ENCODE data around the gene PROSER1. TPM values are rescaled to one million over a fixed set of nuclear protein-coding genes. Genes with fewer than 3 reads are reported as not detected.

The PROSER1 gene
- total RNA-seq, 4 donors from 2014 or later: 8.8 to 17.5 (median 14.9) TPM

DNA sequence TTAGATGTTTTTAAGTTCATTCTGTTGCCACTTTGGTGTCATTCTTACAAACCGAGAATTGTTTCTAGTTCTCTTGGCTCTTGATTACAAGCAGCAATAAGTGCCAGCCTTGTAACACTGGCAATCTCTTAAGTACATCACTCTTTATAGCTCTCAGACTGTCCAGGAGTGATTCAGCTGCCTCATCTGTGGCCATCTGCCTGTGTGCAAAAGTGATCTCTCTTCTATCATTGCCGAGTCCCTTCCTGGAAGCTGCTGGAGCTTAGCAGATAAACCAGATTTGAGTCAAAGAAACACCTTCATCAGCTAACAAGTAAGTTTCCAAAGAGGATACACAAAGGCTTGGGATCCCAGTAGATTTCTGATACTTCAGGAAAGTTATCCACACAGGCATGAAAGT, 70.4 kb downstream of the PROSER1 start:
- no peaks in the 10 kb centered on the region for H3K36me3 ChIP-seq
- no peaks in the 10 kb centered on the region for H3K4me1 ChIP-seq
- H3K4me3 ChIP-seq: no peak overlapping the region
- no peaks in the 10 kb centered on the region for H3K9me3 ChIP-seq
- TF ChIP-seq, protein P1, sequence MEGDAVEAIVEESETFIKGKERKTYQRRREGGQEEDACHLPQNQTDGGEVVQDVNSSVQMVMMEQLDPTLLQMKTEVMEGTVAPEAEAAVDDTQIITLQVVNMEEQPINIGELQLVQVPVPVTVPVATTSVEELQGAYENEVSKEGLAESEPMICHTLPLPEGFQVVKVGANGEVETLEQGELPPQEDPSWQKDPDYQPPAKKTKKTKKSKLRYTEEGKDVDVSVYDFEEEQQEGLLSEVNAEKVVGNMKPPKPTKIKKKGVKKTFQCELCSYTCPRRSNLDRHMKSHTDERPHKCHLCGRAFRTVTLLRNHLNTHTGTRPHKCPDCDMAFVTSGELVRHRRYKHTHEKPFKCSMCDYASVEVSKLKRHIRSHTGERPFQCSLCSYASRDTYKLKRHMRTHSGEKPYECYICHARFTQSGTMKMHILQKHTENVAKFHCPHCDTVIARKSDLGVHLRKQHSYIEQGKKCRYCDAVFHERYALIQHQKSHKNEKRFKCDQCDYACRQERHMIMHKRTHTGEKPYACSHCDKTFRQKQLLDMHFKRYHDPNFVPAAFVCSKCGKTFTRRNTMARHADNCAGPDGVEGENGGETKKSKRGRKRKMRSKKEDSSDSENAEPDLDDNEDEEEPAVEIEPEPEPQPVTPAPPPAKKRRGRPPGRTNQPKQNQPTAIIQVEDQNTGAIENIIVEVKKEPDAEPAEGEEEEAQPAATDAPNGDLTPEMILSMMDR (IDR thresholded peaks at IDR 0.05): no peak
- no peak for TF ChIP-seq POLR2A (IDR thresholded peaks at IDR 0.05)
- DNase-seq: no peak
- H3K27ac ChIP-seq: no peak overlapping the region
- H3K27me3 ChIP-seq: peaks cover 0 to 3% (median 0%) of the 10 kb centered on the region in 4 donors
- intact Hi-C loops (cut with DNase I): no loop called here
- 54 to 59% methylated on average over 2 of the region's 2 CpGs for WGBS, 2 donors

DNA sequence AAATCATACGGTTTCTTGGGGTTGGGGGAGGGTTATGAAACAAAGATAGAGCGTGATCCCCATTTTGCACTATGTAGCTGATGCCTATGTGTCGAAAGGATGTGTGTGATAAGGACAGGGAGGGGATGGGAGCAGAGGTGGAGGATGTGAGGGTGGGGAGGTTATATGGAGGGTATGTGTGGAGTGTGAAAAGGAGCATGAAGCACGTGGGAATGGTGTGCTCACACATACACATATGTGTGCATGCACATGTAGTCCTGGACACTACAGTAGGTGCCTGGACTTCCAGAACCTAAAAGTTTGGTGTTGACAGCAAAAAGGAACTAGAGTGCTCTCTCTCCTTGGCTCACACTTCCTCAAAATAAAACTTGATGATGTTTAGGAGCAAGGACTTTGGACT, 72.6 kb downstream of the PROSER1 start:
- Histone ChIP-seq H3K27me3 (peaks cover 0 to 3% (median 0%) of the 10 kb centered on the region in 4 donors), H3K4me3 (no peak overlapping the region), H3K36me3 (no peaks in the 10 kb centered on the region), H3K9me3 (no peaks in the 10 kb centered on the region), H3K4me1 (no peaks in the 10 kb centered on the region), H3K27ac (no peak overlapping the region)
- no peak for TF ChIP-seq POLR2A (IDR thresholded peaks at IDR 0.05)
- TF ChIP-seq, protein P1 (IDR thresholded peaks at IDR 0.05): no peak
- no peak for DNase-seq
- intact Hi-C loops (cut with DNase I): no loop called here
- 78 to 82% methylated on average over 4 of the region's 4 CpGs for WGBS, 2 donors

DNA sequence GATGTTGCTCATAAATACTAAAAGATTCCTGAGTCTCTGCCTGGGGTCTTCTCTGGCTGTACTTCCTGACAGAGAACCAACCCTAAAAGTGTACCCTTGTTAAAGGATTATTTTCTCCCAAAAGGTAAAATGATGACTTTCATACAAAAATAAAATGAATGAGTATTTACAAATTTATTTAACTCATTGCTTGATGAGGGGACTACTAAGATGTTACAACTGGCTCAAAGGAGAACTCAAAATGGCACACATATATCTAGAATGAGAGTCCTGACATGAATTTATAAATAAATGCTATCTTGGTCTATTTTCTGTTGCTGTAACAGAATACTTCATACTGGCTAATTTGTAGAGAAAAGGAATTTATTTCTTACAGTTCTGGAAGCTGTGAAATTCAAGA, 77.7 kb downstream of the PROSER1 start:
- Histone ChIP-seq H3K36me3 (no peaks in the 10 kb centered on the region), H3K27ac (no peak overlapping the region), H3K27me3 (no peaks in the 10 kb centered on the region), H3K4me1 (no peaks in the 10 kb centered on the region), H3K4me3 (no peak overlapping the region), H3K9me3 (no peaks in the 10 kb centered on the region)
- DNase-seq: no peak
- intact Hi-C loops (cut with DNase I): no loop called here
- TF ChIP-seq POLR2A (IDR thresholded peaks at IDR 0.05): no peak

Other genes with a start within 250 kb of the PROSER1 start
- gene STOML3, start 47.3 kb downstream of the PROSER1 start, total RNA-seq: not detected
- gene NHLRC3, start 367 bp upstream of the PROSER1 start, total RNA-seq: 10 to 100 TPM in 2 of 4 donors, 1 to 10 TPM in 2; 5.4 to 13.9 (median 8.7) TPM